HG03520 (cell line): Measurements from ENCODE around the gene DGKI.
"Not testable (repeated sequence)": the region's sequence is repeated elsewhere in the genome, so short reads cannot be mapped to it uniquely, and the experiment has no call there.

Experiments used
- ATAC-seq: cut with Tn5 transposase; IDR thresholded peaks from one replicate; pipeline ENCODE4 v1.9.1; 2021; ENCODE audit warnings: mild to moderate bottlenecking, moderate library complexity; ENCODE audit not compliant: unreplicated experiment

The DGKI gene

DNA sequence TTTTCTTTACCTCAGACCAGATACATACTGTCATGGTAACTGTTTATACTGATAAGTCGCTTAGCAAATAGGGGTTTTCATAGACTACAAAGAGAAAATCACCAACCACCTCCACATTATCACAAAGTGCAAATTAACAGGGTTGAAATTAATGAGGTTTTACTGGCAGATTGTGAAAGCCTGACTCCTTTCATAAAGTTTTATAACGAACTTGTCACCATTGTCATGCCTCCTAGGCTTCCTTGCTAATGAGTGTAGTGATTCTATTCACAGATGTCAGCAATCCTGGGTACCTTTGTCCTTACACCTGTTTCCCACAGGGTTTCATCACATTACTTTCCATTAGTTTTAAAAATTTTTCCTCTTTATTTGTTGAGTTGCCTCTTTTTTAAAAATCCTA is 361.0 kb downstream of the DGKI start:
- ATAC-seq = no peak

DNA sequence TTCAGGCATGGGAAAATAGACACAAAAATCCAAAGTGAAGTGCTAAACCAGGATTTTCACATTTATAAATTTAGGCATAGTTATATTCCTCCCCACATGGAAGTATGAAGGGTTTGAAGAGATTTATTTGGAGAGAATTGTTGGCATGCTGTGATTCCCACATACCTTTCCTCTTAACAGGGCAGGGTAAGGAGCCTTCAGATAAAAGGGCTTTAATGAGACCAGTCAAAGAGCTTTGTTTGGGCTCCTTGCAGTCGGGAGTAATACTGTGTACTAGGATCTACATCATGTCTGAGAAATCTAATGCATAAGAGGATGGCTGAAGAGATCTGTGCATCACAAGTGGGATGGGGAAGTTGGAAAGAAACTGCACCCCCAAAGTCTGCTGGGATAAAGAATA is 362.4 kb downstream of the DGKI start:
- ATAC-seq = no peak

DNA sequence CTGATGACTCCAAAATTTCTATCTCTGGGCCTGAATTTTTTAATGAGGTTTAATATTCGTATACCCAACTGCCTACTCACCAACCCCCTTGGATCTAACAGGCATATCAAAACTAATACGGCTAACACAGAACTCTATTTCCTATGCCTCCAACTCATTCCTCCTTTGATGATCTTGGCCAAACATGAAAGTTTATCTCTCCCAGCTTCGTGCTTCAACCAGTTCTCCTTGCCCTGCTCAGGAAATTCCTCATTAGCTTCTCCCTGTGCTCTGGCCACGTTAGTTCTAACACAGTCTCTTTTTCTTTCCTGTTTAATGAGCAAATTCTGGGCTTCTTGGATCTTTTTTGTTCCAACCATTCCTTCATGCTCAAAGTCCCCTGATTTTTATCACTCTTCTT is 364.3 kb downstream of the DGKI start:
- no peak for ATAC-seq

DNA sequence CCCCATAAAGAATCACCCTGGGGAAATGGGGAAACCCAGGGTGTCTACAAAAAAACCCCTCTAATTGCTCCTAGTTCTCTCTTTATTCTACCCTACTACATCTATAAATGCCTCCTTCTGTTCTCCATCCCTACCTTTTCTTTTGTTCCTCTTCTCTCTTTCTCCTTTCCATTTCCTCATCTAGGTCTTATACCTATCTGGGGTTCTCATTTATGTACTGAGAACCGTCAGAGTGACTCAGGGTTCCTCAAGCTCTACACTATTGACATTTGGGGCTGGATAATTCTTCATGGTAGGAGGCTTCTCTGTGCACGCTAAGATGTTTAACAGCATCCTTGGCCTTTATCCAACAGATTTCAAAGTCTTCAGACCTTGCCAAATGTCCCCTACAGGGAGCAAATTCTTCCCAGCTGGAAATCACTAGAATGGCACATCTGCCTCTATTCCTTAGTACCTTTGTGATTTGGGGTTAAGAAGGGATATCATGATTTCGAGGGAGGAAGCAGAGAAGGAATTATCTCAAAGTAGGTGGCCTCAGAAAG is 365.9 kb downstream of the DGKI start:
- no peak for ATAC-seq

DNA sequence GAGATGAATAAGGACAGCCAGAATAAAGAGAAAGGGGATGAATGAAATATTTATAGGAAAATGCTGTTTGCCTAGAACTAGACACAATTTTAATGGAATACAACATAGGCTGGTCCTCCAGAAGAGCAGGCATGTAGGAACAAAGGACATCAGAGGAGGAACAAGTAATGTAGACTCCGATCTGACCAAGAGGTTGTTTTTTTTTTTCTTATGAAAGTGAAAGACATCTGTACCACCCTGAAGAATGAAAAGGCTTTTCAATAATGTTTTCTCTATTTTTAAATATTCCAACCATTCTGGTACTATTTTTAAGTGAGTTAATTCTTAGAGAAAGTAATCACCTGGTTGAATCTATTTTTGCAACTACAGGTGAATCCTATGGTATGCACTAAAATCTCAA is 366.4 kb downstream of the DGKI start:
- ATAC-seq = no peak

DNA sequence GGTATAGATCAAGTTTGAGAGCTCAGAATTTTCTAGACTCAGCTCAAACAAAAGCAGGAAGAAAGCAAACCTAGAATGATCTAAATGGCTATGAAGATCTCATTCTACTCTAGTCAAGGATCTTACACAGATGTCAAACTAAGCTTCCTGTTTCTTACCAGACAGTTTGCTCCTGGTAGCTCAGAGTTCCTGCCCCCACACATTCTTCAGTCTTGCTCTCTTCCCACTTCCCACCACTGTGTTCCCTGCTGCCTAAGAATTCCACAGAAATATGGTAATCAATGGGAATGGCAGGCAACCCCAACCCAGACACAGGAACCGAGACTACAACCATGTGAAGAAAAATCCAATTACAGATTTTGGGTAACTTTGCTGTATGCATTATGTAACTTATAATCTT is 369.8 kb downstream of the DGKI start:
- no peak for ATAC-seq

DNA sequence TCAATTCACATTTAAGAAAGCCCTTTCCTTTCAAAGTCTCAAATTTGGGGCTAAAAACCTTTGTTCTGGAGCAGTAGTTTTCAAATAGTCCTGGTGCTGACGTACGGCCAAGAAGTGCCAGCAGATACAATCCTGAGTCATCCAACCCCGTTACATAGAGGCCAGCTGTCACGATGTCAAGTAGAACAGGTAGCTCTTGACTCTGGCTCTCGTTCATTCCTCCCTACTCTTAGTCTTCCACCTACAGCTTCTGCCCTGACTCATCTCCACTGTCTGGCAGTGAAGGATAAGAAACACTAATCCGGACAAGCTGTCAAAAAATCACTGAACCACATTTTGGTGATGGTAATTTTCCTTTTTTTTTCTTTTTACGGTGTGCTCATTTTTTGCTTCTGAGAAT is 370.8 kb downstream of the DGKI start:
- no peak for ATAC-seq

DNA sequence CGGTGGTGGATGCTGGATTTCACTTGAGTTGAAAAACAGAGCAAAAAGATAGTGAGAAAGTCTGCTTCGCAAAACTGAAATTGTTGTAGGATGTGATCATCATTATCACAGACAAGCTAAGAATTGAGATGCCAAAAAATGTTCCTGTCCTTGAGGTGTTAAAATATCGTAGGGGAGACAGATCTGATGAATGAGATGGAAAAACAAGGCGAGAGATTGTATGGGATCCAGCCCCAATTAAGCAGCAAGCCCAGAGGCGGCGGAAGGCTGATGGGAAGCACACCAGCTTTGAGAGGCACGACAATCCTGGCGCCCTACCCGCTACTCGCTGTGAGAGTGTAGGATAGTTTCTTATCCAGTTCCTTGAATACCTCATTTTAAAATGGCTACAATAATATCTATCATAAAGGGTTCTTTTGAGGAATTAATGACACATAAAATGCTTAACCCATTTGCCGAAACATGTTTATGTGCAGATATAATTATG is 372.2 kb downstream of the DGKI start:
- no peak for ATAC-seq

DNA sequence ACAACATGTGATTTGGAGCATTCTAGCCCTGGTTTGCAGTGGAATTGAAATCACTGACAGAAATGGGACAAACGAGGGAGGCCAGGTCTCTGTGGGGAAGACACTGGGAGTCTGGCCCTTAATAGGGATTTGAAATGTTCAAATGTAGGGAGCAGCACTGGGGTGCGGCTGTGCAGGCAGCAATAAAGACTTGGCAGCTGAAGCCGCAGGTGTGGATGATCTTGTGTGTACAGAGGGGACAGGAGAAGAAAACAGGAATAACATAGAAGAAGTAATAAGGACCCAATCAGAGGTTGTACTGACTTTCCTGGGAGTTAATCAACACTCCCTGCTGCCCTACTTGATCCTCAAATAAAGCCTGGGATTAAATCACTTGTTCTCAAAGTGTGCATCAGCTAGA is 375.6 kb downstream of the DGKI start:
- no peak for ATAC-seq

DNA sequence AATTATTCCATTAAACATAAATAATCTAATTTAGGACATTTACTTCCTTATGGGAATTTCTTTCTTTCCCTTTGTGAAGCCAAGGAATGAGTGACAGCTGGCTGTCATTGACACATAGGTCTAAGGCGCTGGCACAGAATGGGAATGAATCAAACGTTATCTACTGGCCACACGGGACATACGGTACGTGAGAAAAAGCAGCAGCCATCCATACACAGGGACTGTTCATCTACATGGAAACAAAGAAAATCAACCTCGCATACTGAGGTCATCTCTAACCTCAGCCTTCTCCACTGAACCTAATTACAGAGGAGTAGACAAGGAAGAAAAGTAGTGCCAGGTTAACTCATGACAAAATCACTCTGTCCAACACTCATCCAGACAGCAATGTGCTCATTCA is 376.9 kb downstream of the DGKI start:
- no peak for ATAC-seq

DNA sequence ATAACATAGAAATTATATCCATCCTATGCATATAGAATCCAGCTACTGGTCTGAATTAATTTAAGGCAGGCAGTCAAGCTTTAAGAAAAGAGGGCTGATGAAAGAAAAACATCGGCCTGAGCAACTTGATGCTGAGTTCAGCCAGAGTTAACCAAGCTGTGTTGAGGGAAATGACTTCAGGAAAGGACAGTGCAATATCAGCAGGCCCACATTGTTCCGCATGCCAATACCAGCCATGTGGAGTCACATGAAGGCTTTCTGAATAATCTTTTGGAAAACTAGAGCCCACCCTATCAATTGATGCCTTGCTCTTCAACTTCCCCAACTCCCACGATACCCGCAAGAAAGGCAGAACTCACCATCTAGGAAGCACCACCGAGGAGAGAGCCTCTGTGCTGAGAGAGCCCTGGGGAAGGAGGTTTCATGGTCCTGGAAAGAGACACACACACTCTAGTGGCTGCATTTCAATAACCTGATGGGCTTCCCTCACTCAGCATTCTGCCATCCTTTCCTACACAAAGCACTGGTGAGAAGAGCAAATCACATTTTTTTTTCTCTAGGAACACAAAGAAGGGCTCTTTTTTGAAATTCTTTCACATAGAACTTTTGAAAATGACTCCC is 377.5 kb downstream of the DGKI start:
- ATAC-seq = no peak

DNA sequence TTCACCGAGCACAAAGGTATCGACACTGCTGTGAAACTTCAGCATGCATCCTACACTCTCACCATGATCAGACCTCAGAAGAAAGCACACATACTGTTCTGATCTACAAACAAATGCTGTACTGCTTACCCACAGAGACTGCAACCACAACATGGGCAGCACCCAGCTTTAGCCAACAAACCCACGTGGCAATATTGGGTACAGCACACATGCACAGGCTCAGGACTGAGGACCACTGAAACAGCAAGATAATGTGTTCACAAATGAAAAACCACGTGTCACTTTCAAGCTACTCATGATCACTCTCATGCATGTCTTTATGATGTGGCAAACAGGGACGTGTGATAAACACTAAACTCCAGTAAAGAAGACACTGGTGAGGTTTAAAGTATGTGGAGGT is 383.9 kb downstream of the DGKI start:
- ATAC-seq = no peak

DNA sequence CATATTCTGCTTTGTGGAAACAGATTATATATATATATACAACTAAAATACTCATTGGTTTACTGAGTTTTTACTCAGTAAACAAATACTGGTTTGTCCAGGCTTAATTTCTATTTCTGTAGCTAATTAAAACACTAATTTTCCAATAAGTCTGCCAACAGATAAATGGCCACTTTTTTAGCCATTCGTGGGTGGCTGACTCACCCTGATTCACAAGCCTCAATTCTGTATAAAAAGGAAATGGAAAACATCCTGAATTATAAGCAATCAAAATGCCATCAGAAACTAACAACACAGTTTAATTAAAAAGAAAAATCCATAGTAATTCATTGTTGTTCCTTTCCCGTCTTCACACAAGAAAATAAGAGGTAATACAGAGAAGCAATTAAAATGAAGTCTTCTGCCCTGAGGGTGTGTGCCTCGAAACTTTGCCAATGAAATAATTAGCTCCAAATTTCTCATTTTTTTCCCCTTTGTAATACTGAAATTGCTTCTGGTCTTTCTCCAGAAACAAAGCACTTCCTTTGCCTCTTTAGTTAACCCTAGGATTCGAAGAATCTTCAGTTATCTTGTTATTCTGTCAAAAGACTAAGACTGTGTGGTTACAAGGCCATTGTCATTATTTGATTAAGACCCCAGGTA is 384.6 kb downstream of the DGKI start:
- ATAC-seq = no peak

DNA sequence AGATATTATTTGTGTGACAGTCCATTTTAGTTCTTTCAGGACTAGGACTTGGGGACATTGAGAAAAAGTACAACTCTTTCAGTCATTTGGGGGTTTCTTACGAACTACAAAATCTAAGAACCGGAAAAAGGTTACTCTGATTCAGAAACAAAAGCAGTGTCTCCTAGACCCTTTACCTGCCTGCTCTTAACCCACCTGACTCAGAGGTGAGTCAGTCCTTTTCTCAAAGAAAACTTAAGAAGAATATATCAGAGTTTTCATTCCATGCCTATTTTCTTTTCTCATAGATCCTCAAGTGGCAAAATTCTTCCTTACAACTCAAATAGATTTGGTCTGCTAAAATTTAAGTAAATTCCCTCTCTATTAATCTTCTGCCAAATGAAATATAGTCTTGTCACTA is 388.4 kb downstream of the DGKI start:
- no peak for ATAC-seq

DNA sequence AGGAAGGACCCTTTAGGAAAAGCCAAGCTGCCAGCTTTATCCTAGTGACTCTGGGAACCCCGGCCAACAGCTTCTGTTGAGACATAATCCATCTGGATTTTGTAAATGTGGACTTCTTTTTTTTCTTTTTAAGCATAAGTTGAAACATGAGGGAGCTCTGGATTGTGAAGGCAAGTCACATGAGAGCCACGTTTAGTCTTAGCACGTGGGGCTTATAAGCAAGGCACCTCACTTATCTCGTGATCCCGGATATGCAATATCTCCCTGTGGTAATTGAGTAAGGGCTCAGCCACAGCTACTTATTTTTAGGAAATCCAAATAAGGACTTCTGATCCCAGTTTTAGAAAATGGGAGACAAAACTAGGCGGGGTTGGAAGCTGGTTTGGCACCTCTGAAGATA is 392.0 kb downstream of the DGKI start:
- ATAC-seq = no peak

DNA sequence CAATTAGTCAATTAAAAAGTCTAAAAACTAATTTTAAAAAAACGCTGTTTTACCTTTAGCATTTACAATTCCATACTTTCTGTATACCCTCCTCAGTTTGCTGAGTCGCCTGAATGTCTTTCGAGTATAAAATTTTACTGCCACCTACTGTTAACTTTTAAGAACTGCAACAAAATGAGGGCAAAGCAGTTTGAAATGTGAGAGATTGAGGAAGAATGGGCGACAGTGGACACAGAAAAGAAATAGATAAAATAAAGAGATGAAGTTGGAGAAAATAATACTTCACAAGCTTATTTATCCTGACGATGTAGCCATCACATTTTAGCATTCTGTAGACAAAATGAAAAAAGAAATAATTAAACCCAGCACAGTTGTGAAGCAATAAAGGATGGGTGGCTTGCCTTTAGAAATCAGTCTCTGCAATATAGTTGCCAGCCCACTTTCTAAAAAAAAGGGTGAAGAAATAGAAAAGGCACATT is 392.5 kb downstream of the DGKI start:
- peak; percentile 62 for ATAC-seq

DNA sequence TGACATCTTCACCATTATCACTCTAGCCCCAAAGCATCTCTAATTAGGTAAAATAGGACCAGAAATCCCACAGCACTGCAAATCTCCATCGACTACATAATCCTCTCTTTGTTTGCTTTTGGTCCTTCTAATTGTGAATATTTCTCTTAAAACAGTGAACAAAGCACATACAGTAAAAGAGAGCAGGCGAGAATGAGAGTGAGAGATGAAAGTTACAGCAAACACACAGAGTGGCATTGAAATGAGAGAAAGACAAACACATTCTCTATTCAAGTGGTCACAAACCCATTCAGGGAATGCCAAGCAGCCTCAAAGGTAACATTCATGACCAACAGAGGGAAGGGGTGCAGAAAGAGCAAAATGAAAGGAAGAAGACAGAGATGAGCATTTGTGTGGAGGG is 393.4 kb downstream of the DGKI start:
- ATAC-seq = no peak

DNA sequence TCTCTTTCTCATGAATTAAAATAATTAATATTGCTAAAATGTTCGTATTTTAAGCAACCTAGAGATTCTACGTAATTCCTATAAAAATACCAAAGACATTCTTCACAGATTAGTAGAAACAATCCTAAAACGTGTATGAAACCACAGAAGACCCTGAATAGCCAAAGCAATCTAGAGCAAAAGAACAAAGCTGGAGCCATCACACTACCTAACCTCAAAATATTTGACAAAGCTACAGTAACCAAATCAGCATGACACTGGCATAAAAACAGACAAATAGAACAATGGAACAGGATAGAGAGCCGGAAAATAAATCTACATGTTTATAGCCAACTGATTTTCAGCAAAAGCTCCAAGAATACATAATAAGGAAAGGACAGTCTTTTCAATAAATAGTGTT is 397.8 kb downstream of the DGKI start:
- no peak for ATAC-seq

DNA sequence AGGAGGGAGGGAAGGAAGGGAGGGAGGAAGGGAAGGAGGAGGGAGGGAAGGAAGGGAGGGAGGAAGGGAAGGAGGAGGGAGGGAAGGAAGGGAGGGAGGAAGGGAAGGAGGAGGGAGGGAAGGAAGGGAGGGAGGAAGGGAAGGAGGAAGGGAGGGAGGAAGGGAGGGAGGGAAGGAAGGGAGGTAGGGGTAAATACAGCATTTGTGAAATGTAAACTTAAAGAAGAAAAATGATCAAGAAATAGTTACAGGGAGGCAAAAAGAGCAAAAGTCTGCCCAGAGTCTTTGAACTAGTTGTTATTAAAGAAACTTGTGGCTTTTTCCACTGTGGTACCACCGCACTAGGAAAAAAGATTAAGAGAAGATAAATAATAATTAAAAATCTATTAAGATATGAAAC is 398.2 kb downstream of the DGKI start:
- ATAC-seq = not testable (repeated sequence)

DNA sequence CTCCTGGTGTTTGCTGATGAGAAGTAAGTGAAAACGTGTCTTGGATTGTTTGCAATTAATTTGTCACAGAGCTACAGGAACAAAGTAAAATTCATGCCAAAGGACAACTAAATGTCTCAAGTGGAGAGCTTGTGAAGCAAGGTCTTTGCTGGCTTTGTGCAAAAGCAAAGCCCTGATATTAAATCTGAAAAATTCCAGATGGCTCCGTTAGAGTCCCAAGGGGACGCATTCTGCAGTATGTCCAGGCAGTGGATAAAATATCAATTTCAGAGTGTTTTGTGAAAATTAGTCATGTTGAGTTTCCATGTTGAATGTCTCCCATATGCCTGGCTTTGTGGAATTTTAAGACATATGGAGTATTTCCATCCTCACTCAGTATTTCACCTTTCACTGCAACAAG is 400.7 kb downstream of the DGKI start:
- ATAC-seq = no peak

DNA sequence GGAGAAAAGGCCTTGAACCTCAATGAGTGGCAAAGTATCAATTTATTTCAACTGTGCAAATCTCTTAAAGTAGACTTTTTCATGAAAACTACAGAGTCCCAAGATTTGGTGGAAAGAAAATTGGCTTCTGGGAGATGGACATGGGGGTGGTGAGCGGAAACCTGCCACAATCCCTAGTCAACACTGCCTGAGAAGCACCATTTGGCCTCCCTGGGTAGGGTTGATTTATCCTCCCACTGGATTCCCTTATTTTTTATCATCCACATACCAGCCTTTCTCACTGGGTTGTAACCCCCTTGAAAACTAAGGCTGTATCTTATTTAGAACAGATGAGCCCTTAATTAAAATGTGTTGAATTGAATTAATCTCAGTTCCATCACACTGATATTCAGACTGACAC is 401.5 kb downstream of the DGKI start:
- ATAC-seq = no peak

DNA sequence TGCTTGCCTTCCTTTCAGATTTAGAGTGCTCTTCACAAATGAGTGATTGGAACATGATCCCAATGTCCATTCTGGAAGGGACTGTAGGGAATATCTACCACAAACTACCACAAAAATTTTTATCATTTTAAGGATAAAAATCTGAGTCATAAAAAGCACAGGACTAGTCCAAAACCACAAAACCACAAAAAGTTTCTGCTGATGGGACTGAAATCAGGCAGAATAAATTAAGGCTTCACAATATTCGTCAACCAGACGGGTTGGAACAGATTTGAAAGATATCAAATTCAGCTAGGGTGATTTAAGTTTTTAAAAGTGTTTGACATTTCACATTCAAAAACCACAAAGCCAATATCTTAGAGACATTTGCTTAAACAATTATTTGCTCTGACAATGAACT is 403.2 kb downstream of the DGKI start:
- ATAC-seq = no peak

DNA sequence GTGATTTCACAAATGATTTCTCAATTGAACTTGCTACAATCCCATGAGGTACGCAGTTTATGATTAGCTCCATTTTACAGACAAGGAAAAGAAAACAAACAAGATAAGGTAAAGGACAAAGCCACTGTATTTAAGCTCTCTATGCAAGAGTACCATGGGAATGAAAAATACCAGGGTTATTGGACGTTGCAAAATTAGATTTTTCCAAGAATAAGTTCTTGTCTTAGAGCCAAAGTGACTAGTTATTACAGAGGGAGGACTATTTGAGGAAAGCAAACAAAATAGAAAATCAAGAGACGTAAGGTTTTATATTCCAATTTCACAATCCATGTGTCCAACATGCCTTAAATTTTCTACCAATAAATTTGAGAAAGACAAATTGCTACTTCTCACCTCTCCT is 405.3 kb downstream of the DGKI start:
- no peak for ATAC-seq
